ENCODE measurements around the gene SKAP1.
"Not testable (repeated sequence)": the region's sequence is repeated elsewhere in the genome, so short reads cannot be mapped to it uniquely, and the experiment has no call there.

SKAP1 gene

DNA sequence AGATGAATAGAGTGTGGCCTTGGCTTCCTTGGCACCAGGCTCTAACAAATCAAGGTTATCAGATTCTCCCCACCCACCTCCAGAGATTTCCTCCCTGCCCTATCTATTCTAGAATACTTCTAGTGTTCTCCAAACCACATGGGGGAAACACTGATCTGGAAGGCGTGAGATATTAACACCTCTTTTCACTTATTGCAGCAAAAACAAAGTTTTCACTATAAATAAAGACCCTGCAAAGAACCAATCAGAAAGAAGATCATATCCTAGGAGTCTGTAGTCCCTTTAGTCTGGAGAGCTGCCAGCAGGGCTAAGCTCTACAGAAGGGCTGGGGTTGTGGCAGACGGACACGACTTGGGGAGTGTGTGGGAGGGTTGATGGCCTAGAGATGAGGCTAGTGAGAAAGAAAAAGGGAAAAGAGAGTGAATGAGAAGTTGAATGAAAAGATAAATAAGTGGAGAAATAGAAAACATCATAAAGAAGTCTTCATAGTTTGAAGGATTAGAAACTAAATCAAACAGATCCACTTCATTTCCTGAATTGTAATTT lies 8.6 kb upstream of the SKAP1 start:
- H3K27ac Mint-ChIP-seq: no peak overlapping the region
- H3K4me1 Mint-ChIP-seq: peaks cover 79% of the 10 kb centered on the region
- H3K4me3 Mint-ChIP-seq: peak overlapping the region in 1 of 2 donors; percentile 40
- H3K9me3 Mint-ChIP-seq: peaks cover 8 to 17% of the 10 kb centered on the region in 2 donors
- ATAC-seq: no peak
- H3K27me3 Mint-ChIP-seq: no peaks in the 10 kb centered on the region
- no peak for DNase-seq

DNA sequence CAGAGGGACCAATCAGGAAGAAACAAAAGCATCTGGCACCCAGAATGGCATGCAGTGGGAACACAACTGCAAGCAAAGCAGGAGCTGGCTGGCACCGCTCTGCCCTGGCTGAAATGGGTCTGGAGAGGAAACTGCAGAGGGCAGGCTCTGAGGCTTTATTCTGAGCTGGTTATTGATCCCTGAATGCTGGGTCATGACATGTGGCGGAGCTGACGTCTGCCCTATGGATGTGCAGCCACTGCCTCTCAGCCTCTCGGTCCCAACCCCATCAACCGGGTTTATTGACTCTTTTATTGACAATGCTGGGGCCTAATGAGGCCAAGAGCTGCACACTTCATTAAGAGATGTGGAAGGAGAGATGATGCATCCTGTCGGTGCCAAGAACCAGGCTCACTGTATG lies 3.9 kb upstream of the SKAP1 start:
- peaks cover 0 to 9% of the 10 kb centered on the region in 2 donors for H3K9me3 Mint-ChIP-seq
- H3K4me3 Mint-ChIP-seq: no peak overlapping the region
- DNase-seq (no peak), ATAC-seq (no peak)
- peaks cover 60% of the 10 kb centered on the region for H3K4me1 Mint-ChIP-seq
- H3K27me3 Mint-ChIP-seq: no peaks in the 10 kb centered on the region
- H3K27ac Mint-ChIP-seq: no peak overlapping the region

DNA sequence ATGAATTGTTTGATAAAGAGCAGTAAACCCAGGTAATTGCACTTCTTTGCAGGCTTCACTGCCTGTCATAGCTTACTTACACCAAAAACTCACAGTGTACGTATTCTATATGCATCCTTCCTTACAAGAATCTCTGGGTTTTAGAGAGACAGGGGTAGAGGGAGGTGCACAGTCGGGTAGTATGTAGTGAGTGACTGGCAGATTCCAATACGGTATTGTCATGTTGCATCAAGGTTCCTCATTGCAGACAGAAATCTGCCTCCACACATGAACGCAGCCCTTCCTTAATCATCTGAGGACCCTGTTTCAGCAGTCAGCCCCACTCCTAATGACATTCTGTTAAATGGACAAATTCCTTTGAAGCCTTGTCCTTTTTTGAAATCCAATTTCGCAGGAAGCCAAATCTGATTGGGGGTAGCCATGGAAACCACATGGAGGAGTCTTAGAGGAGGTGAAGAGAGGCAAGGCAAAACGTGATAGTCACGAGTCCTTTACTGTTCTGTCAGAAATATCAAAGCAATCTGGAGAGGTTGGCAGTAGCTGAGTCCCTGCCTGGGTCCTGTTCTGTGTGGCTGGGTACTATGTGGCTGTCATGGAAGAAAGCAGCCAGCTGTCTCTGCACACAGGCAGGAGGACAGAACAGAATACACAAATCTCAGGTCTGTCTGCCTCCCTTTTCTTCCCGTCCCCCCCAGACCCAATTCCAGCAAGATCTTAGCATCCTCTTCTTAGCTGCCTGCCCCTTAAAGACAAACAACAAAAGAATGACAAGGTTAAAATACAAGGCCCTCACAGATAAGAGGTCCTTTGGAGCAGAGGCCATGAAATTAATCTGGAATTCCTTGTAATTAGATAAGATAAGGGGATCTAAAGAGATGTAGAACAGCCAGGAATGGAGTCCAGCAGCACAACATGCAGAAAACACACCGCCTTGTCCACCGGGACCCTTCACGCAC lies 3.1 kb upstream of the SKAP1 start:
- Mint-ChIP-seq H3K27ac (no peak overlapping the region), H3K4me3 (no peak overlapping the region), H3K4me1 (peaks cover 52% of the 10 kb centered on the region), H3K27me3 (no peaks in the 10 kb centered on the region), H3K9me3 (peaks cover 0 to 9% of the 10 kb centered on the region in 2 donors)
- DNase-seq: no peak
- ATAC-seq: no peak

DNA sequence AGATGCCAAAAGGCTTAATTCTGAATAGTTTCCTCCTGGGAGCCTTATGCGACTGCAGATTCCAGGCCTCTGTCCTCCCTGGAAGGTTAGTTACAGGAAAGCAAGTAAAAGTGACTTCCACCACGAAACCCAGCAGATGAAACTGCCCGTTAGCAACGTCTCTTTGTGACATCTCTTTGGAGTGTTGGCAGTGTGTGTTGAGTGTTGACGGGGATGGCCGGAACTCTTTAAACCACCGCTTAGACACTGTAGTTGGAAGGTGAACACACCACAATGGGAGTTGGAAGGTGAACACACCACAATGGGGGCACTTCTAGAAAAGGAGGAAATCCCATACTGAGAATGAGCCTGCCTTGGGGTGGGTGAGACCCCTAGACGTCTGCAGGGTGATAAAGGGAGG lies 858 bp downstream of the SKAP1 start:
- H3K27me3 Mint-ChIP-seq: no peaks in the 10 kb centered on the region
- DNase-seq: peak; percentile 20 to 34
- peak; percentile 54 for ATAC-seq
- peak overlapping the region; percentile 97 to 99 for H3K27ac Mint-ChIP-seq
- no peaks in the 10 kb centered on the region for H3K9me3 Mint-ChIP-seq
- H3K4me3 Mint-ChIP-seq: peak overlapping the region; percentile 94 to 97
- H3K4me1 Mint-ChIP-seq: peaks cover 64% of the 10 kb centered on the region

DNA sequence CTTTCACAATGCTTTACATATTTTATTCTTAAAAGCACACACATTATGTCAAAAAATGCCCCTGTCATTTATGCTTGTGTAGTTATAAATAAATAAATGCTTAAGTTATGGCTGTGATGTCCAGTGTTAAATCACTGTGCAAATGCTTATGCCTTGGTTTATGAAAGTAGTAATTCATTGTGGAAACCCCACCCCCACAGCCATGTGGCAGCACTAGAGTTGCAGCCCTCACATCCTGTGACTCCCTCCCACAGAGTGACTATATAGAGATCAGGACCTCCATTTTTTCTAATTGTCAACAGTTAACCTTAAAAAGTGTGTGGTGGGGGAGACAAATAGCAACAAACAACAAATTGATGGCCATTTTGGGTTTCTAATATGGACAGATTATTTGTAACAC lies 2.4 kb downstream of the SKAP1 start:
- ATAC-seq (peak; percentile 88), DNase-seq (peak; percentile 52 to 72)
- no peaks in the 10 kb centered on the region for H3K27me3 Mint-ChIP-seq
- H3K4me3 Mint-ChIP-seq: peak overlapping the region; percentile 94 to 97
- H3K27ac Mint-ChIP-seq: peak overlapping the region; percentile 78 to 99
- H3K4me1 Mint-ChIP-seq: peaks cover 71% of the 10 kb centered on the region
- H3K9me3 Mint-ChIP-seq: no peaks in the 10 kb centered on the region

DNA sequence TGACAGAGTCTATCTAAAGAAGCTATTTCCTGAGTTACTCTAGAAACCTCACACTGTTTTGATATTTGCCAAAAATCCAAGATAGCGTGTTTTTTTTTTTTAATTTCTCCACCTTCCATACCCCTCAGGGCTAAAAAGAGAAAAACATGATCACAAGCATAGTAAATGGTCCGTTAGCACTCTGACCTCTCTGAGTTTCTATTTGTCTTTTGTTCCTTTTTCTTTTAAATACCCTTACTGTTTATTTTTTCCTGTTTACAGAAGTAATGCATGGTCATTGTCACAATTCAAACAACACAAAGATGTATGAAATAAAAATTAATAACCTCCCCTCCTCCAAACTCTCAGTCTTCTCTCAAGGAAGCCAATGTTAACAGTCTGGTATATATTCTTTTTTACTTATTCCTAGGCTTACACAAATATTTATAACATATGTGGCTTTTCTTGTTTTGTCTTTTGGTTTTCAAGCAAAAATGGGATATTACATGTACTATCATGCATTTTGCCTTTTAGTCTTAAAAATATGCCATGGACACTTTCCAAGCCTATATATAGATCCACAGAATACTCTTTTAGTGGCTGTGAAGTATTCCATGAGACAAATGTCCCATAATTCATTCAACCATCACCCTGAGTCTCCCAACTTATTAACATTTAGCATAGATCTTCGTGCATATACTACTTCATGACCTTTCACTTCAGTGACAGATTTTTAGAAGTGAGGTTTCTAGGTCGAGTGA lies 3.1 kb downstream of the SKAP1 start:
- Mint-ChIP-seq H3K27ac (peak overlapping the region in 1 of 2 donors; percentile 85), H3K27me3 (no peaks in the 10 kb centered on the region), H3K9me3 (no peaks in the 10 kb centered on the region), H3K4me1 (peaks cover 76% of the 10 kb centered on the region), H3K4me3 (peak overlapping the region; percentile 66 to 97)
- DNase-seq: no peak
- ATAC-seq: no peak

DNA sequence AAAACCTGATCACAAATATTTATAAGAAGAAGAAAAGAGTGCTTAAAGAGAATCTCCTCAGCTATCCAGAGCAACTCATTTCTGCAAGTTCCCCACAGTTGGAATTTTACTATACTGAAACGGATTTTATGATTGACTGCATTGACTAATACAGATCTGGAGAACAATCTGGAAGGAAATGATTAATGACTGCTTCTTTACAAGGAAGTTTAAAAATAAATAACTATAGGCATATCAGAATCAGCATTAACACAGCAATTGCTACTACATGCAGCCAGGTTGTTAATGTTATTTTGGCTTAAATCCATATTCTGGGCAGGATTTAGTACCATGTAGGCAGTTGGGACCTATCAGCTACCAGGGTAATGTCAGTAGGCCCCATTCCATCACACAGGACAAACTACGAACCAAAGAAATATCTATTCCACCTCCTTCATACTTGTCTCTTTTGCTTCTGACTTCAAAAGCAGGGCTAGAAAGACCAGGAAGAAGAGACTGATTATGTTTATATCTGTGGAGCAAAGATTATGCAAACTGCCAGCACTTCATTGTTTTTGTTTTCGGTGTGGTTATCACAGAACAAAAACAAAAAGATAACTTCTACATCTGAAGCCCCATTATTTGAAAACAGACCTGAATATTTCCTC lies 3.9 kb downstream of the SKAP1 start:
- H3K27ac Mint-ChIP-seq: peak overlapping the region in 1 of 2 donors; percentile 72
- DNase-seq (no peak), ATAC-seq (no peak)
- peak overlapping the region; percentile 66 to 97 for H3K4me3 Mint-ChIP-seq
- no peaks in the 10 kb centered on the region for H3K9me3 Mint-ChIP-seq
- H3K27me3 Mint-ChIP-seq: no peaks in the 10 kb centered on the region
- peaks cover 76% of the 10 kb centered on the region for H3K4me1 Mint-ChIP-seq

DNA sequence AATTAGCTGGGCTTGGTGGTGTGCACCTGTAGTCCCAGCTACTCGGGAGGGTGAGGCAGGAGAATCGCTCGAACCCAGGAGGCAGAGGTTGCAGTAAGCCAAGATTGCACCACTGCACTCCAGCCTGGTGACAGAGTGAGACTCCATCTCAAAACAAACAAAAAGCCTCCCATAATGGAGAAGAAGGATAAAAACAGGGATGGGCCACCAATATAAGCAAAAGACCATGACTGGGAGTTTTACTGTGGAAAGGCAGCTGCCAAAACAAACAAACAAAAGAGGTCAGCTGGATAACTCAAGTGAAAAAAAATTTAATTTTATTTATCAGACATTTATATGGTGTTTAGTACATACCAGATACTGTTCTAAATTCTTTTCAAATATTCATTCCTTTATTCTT lies 8.0 kb downstream of the SKAP1 start:
- not testable (repeated sequence) for ATAC-seq, H3K9me3 Mint-ChIP-seq, H3K27me3 Mint-ChIP-seq, DNase-seq, H3K4me3 Mint-ChIP-seq, H3K27ac Mint-ChIP-seq
- peaks cover 77% of the 10 kb centered on the region for H3K4me1 Mint-ChIP-seq

DNA sequence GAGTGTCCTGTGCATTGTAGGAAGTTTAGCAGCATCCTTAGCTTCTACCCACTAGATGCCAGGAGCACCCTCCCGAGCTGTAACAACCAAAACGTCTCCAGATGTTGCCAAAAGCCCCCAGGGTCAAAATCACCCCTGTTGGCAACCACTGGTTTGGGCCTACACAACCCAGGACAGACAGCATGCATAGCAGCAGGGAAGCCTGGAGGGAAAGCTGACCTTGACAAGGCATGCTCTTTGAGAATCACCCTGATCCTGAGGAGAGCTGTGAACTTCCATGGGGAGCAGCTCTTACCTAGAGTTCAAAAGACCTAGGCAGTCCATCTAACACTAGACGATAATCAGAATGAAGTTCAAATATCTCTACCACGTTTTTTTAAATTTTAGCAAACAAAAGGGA lies 9.2 kb downstream of the SKAP1 start:
- H3K4me3 Mint-ChIP-seq: no peak overlapping the region
- ATAC-seq: no peak

DNA sequence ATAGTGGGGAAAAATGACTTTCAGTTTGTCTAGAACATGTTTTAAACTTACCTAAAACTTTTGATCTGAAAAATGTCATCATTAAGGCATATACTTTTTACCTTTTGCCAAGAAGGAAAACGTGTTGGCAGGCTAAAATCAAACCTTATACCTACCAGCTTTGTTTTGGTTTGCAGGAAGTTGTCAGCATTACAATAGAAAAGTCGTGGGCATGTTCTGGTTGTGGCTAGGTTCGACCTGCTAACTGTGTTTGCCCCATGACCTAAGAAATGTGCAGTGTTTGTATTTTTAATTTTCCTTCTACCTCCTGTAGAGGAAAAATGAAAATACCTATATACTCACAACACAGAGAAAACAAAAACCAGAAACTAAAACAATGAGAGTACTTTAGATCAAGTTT lies 13.0 kb downstream of the SKAP1 start:
- Mint-ChIP-seq H3K27me3 (no peaks in the 10 kb centered on the region), H3K9me3 (no peaks in the 10 kb centered on the region), H3K4me3 (peak overlapping the region; percentile 34 to 57), H3K27ac (peak overlapping the region in 1 of 2 donors; percentile 38), H3K4me1 (peaks cover 86% of the 10 kb centered on the region)
- no peak for ATAC-seq
- no peak for DNase-seq

More for the DNA sequence above, 9.2 kb downstream of the SKAP1 start:
- Mint-ChIP-seq H3K9me3 (no peaks in the 10 kb centered on the region), H3K4me1 (peaks cover 77% of the 10 kb centered on the region), H3K27ac (no peak overlapping the region), H3K27me3 (no peaks in the 10 kb centered on the region)
- no peak for DNase-seq

DNA sequence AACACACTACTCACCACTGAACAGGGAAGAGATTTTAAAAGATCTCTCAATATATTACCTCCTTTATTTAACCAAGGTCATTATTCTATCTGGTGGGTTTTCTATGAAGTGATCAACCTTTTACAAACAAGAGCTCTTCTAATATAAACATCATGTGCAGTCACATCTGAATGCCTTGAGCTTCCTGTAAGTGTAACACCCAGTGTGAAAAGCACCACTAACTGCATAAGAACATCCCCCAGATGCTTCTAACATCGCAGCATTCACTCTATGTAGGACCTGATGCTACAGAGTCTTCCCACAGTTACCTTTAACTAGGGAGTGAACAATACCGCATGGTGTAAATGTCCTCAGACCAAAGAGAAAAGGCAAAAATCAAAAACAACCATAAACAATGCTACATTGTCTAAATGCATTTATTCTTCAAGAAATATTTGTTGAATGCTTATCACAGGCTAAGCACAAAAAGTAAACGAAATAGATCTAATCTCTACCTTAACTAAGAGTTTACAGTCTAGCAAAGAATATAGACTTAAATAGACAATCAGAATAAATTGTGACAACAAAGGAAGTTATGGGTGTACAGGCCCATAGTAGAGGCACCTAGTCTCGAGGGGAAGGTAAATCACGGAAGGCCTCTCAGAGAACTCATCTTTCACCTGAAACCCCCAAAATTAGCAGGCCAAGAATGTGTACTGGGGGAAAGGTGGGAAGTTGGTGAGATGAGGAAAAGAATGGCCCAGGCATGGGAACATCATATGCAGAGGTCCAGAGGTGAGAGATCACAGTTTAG lies 16.2 kb downstream of the SKAP1 start:
- H3K9me3 Mint-ChIP-seq: no peaks in the 10 kb centered on the region
- no peaks in the 10 kb centered on the region for H3K27me3 Mint-ChIP-seq
- ATAC-seq (peak; percentile 58), DNase-seq (no peak)
- peak overlapping the region; percentile 29 to 61 for H3K27ac Mint-ChIP-seq
- H3K4me3 Mint-ChIP-seq: peak overlapping the region; percentile 51 to 63
- H3K4me1 Mint-ChIP-seq: peaks cover 84% of the 10 kb centered on the region

DNA sequence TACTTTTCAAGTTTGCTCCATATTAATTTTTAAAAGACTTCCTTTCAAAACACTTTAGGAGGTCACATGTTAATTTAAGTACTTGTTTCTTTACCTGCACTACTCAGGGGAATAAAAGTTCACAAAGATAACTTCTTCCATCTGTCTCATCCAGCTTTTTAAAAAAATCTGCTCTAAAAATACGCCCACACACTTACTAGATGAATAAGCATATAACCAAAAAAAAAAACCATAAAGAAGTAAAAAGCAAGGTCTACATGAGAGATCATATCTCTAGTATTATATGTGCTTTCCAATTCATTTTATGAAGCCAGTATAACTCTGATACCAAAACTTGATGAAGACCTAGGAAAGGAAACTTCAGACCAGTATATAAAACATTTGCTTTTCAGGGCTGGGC lies 17.2 kb downstream of the SKAP1 start:
- Mint-ChIP-seq H3K9me3 (no peaks in the 10 kb centered on the region), H3K27me3 (no peaks in the 10 kb centered on the region), H3K27ac (peak overlapping the region; percentile 42 to 79), H3K4me3 (peak overlapping the region; percentile 56 to 63), H3K4me1 (peaks cover 85% of the 10 kb centered on the region)
- ATAC-seq (peak; percentile 80), DNase-seq (no peak)

DNA sequence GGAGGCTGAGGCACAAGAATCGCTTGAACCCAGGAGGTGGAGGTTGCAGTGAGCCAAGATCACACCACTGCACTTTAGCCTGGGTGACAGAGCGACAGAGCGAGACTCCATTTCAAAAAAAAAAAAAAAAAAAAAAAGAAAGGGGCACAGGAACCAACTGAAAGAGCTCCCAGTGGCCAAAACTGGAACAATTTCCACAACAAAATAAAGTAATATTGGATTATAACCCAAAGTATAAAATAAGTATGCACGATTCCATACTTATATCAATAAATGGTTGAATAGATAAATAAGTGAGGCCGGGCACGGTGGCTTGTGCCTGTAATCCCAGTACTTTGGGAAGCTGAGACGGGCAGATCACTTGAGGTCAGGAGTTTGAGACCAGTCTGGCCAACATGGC lies 19.2 kb downstream of the SKAP1 start:
- H3K4me3 Mint-ChIP-seq, H3K27me3 Mint-ChIP-seq, H3K9me3 Mint-ChIP-seq, DNase-seq, ATAC-seq: not testable (repeated sequence)
- Mint-ChIP-seq H3K27ac (peak overlapping the region in 1 of 2 donors; percentile 16), H3K4me1 (peaks cover 82% of the 10 kb centered on the region)

DNA sequence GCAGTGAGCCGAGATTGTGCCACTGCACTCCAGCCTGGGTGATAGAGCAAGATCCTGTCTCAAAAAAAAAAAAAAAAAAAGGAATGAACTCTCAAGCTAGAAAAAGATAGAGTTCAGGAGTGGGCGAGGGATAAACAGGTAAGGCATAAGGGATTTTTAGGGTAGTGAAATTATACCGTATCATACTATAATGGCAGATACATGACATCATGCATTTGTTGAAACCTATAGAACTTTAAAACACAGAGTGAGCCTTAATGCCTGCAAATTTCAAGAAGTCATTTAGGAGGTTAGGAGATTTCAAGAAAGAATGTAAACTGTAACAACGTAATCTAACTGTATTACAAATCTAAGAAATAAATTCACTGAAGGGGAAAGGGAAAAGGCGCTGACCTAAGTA lies 20.4 kb downstream of the SKAP1 start:
- Mint-ChIP-seq H3K27me3 (no peaks in the 10 kb centered on the region), H3K4me1 (peaks cover 78% of the 10 kb centered on the region), H3K27ac (no peak overlapping the region), H3K9me3 (no peaks in the 10 kb centered on the region), H3K4me3 (no peak overlapping the region)
- DNase-seq: no peak
- no peak for ATAC-seq
